GM12891 (cell line): ENCODE data around the gene ASPN.

Experiments
- POLR2A ChIP-seq: IDR thresholded peaks from 2 replicates; pipeline ENCODE4 v1.6.1; 2011; ENCODE audit warnings: low read depth, low read length, control low read depth
- POLR2AphosphoS5 ChIP-seq: IDR thresholded peaks from 2 replicates; pipeline ENCODE4 v1.6.1; 2011; ENCODE audit warnings: low read depth, low read length, control low read depth

- TF ChIP-seq POLR2AphosphoS5: no peak
- no peak for TF ChIP-seq POLR2A
Observed at GRCh38 chr9:92457576-92457975, 24.7 kb downstream of the ASPN start.
